Uterus (tissue), 2 donors: ENCODE results near the gene NUMB.

ENCODE experiments used
- CTCF ChIP-seq, 4 experiments: fragments of 200-600 bp in 2 of 4; fragments of 450-650 bp in 2 of 4; sonication (generic) in 2 of 4; IDR thresholded peaks; one replicate each; pipeline ENCODE4 v1.5.1; 2016 to 2019; ENCODE audit warnings: antibody characterized with exemption in 4 of 4, mild to moderate bottlenecking in 2 of 4, moderate library complexity in 1 of 4
- POLR2A ChIP-seq, 2 donors: fragments of 450-650 bp; IDR thresholded peaks; one replicate each; pipeline ENCODE4 v1.6.1; 2016; ENCODE audit warnings: antibody characterized with exemption in 2 of 2, mild to moderate bottlenecking in 1 of 2, moderate library complexity in 1 of 2

GRCh38 chr14:73463411-73463810, 5.1 kb upstream of the NUMB start:
- no peak for TF ChIP-seq POLR2A (IDR thresholded peaks at IDR 0.05)
- no peak for TF ChIP-seq CTCF (IDR thresholded peaks at IDR 0.05)
